Fibroblast of villous mesenchyme (primary cell): ENCODE measurements around the gene FUT7. TPM values are rescaled to one million over a fixed set of nuclear protein-coding genes. Genes with fewer than 3 reads are reported as not detected.

Experiments used
- DNase-seq: peaks from one replicate; pipeline ENCODE4 v3.0.0-alpha.2; 2010; ENCODE audit warnings: low read depth
- H3K4me3 ChIP-seq: 2 replicates; pipeline ENCODE4 v1.5.1; 2011; ENCODE audit warnings: low read depth, mild to moderate bottlenecking, low read length
- CTCF ChIP-seq: IDR thresholded peaks from 2 replicates; pipeline ENCODE4 v1.5.1; 2012; ENCODE audit warnings: low read depth, mild to moderate bottlenecking, low read length; ENCODE audit not compliant: insufficient read depth
- total RNA-seq: library from RNA; depleted of rRNA; stranded (reverse); fragments of >200 nt; gene quantifications from 2 replicates; pipeline ENCODE4 v1.2.3, GENCODE V29; 2012

FUT7 gene
- total RNA-seq, 1 donor = not detected

- TF ChIP-seq CTCF = no peak
- DNase-seq = no peak
- H3K4me3 ChIP-seq = no peak overlapping the region
Observed at GRCh38 chr9:137015540-137015930, 16.4 kb downstream of the FUT7 start.

GRCh38 chr9:137014776-137015539 lies 16.9 kb downstream of the FUT7 start:
- TF ChIP-seq CTCF = no peak
- H3K4me3 ChIP-seq = no peak overlapping the region
- no peak for DNase-seq

- H3K4me3 ChIP-seq = no peak overlapping the region
- no peak for DNase-seq
- TF ChIP-seq CTCF = no peak
Observed at GRCh38 chr9:137014166-137014565, 17.7 kb downstream of the FUT7 start.

GRCh38 chr9:137013571-137013940 lies 18.3 kb downstream of the FUT7 start:
- TF ChIP-seq CTCF = no peak
- H3K4me3 ChIP-seq = no peak overlapping the region
- no peak for DNase-seq

- no peak overlapping the region for H3K4me3 ChIP-seq
- no peak for DNase-seq
- TF ChIP-seq CTCF = no peak
Observed at GRCh38 chr9:137012694-137013570, 19.0 kb downstream of the FUT7 start.

- TF ChIP-seq CTCF = no peak
- no peak overlapping the region for H3K4me3 ChIP-seq
- no peak for DNase-seq
Observed at GRCh38 chr9:137011907-137012675, 19.8 kb downstream of the FUT7 start.
